Endothelial cell of umbilical vein (primary cell): ENCODE measurements around the gene ANKRD44. TPM values are rescaled to one million over a fixed set of nuclear protein-coding genes. Genes with fewer than 3 reads are reported as not detected.

Source experiments
- BruUV-seq: library from RNA; stranded (reverse); fragments of 400-500 nt; replicated peaks from 2 replicates; lab custom pipeline; 2021; lab: Mats Ljungman, UMichigan
- CTCF ChIA-PET: fragments of 300-600, 350-600 bp; sonication (Branson Sonifier 250); formaldehyde crosslinking; loops from one replicate; lab custom pipeline; 2021; ENCODE audit warnings: antibody characterized with exemption, inconsistent platforms; lab: Charles Lee
- POLR2A ChIA-PET: fragments of 300-600, 350-600 bp; sonication (Branson Sonifier 250); formaldehyde crosslinking; loops from one replicate; lab custom pipeline; 2021; ENCODE audit warnings: antibody characterized with exemption, inconsistent platforms; lab: Charles Lee
- DNase-seq: peaks from one replicate; pipeline ENCODE4 v3.0.0-alpha.2; 2011; ENCODE audit warnings: low read depth, low spot score
- FAIRE-seq: peaks from 2 replicates; lab custom pipeline; 2011; peaks lifted over from hg19 to GRCh38; lab: Jason Lieb, UNC
- H2AFZ ChIP-seq: 2 replicates; pipeline ENCODE4 v1.6.0; 2012; ENCODE audit warnings: low read depth, low read length, control low read depth, inconsistent platforms
- H3K27ac ChIP-seq: 2 replicates; pipeline ENCODE4 v1.5.1; 2011; ENCODE audit warnings: low read depth, mild to moderate bottlenecking, control low read depth, low read length, moderate library complexity; ENCODE audit not compliant: insufficient read depth
- H3K27me3 ChIP-seq, 2 experiments: 2 replicates each; pipeline versions ENCODE4 v1.6.0 to v1.6.1; 2011; ENCODE audit warnings: low read length in 2 of 2, mixed read lengths in 1 of 2; ENCODE audit not compliant: control insufficient read depth in 2 of 2, insufficient read depth in 2 of 2
- H3K36me3 ChIP-seq, 2 experiments: 2 replicates in 1 of 2; 3 replicates in 1 of 2; pipeline ENCODE4 v1.5.1; 2011; ENCODE audit warnings: low read length in 2 of 2, mild to moderate bottlenecking in 1 of 2, moderate library complexity in 1 of 2; ENCODE audit not compliant: control insufficient read depth in 2 of 2, insufficient read depth in 2 of 2; ENCODE audit errors: extremely low read depth in 1 of 2
- H3K4me1 ChIP-seq: 3 replicates; pipeline ENCODE4 v1.5.1; 2011; ENCODE audit warnings: mild to moderate bottlenecking, low read length; ENCODE audit not compliant: control insufficient read depth, insufficient read depth; ENCODE audit errors: extremely low read depth
- H3K4me2 ChIP-seq: 2 replicates; pipeline ENCODE4 v1.6.1; 2011; ENCODE audit warnings: low read length, control low read depth, mixed read lengths; ENCODE audit not compliant: insufficient read depth
- H3K4me3 ChIP-seq, 3 experiments: fragments of 200-600 bp in 1 of 3; sonication (generic), shearing (Covaris generic) in 1 of 3; replicated peaks in 1 of 3; 2 replicates each; pipeline ENCODE4 v1.5.1; 2011 to 2016; ENCODE audit warnings: control low read depth in 3 of 3, low read length in 3 of 3, mild to moderate bottlenecking in 2 of 3, inconsistent platforms in 1 of 3, low read depth in 1 of 3, moderate library complexity in 1 of 3; ENCODE audit not compliant: insufficient read depth in 1 of 3
- H3K79me2 ChIP-seq: 2 replicates; pipeline ENCODE4 v1.6.0; 2012; ENCODE audit warnings: low read length, inconsistent platforms; ENCODE audit not compliant: control insufficient read depth, insufficient read depth
- H3K9ac ChIP-seq: replicated peaks from 2 replicates; pipeline ENCODE3; 2011; ENCODE audit warnings: low read length, control low read depth; ENCODE audit not compliant: insufficient read depth; ENCODE audit errors: extremely low read depth
- H3K9me1 ChIP-seq: replicated peaks from 3 replicates; pipeline ENCODE4 v1.6.0; 2011; ENCODE audit warnings: mild to moderate bottlenecking, low read length; ENCODE audit not compliant: control insufficient read depth, insufficient read depth; ENCODE audit errors: extremely low read depth
- H3K9me3 ChIP-seq: replicated peaks from 2 replicates; pipeline ENCODE4 v1.5.1; 2012; ENCODE audit warnings: low read length, inconsistent platforms; ENCODE audit not compliant: control insufficient read depth, insufficient read depth
- H4K20me1 ChIP-seq: replicated peaks from 2 replicates; pipeline ENCODE3; 2011; ENCODE audit warnings: mild to moderate bottlenecking, low read length; ENCODE audit not compliant: control insufficient read depth, insufficient read depth; ENCODE audit errors: extremely low read depth
- EZH2 ChIP-seq: IDR thresholded peaks from 2 replicates; pipeline ENCODE4 v1.6.1; 2012; ENCODE audit warnings: borderline replicate concordance, low read depth, mild to moderate bottlenecking, moderate library complexity, low read length, inconsistent platforms; ENCODE audit not compliant: severe bottlenecking
- FOS ChIP-seq: IDR thresholded peaks from 2 replicates; pipeline ENCODE4 v1.6.1; 2011; ENCODE audit warnings: mild to moderate bottlenecking, low read length, moderate library complexity, borderline replicate concordance; ENCODE audit not compliant: insufficient read depth
- GATA2 ChIP-seq: IDR thresholded peaks from 2 replicates; pipeline ENCODE4 v1.7.0; 2011; ENCODE audit warnings: low read depth, mild to moderate bottlenecking, moderate library complexity, mixed read lengths, low read length; ENCODE audit not compliant: insufficient read length, insufficient read depth
- JUN ChIP-seq: IDR thresholded peaks from 2 replicates; pipeline ENCODE4 v1.6.1; 2011; ENCODE audit warnings: borderline replicate concordance, low read depth; ENCODE audit not compliant: insufficient read length, insufficient read depth
- MYC ChIP-seq: IDR thresholded peaks from one replicate; pipeline ENCODE4 v1.6.1; 2011; ENCODE audit warnings: mild to moderate bottlenecking, low read depth, low read length
- POLR2A ChIP-seq: IDR thresholded peaks from 2 replicates; pipeline ENCODE4 v1.6.1; 2012; ENCODE audit warnings: low read depth, mild to moderate bottlenecking, control low read depth, low read length
- POLR2AphosphoS5 ChIP-seq: IDR thresholded peaks from 2 replicates; pipeline ENCODE4 v1.6.1; 2012; ENCODE audit warnings: low read depth, mild to moderate bottlenecking, control low read depth, low read length, moderate library complexity; ENCODE audit not compliant: insufficient read depth
- dilution Hi-C: fragments of 300-500 bp; cut with MboI; formaldehyde crosslinking; loops from one replicate; pipeline ENCODE4 v1.15.0; 2019; ENCODE audit warnings: low sequenced_read_pairs; ENCODE audit not compliant: extremely low pct_ligation_motif_present
- intact Hi-C: fragments of 100-400 bp; cut with micrococcal nuclease; formaldehyde crosslinking; loops from one replicate; pipeline ENCODE4 v1.10.0; 2022
- polyA plus RNA-seq, 4 experiments: library from polyadenylated mRNA; depleted of rRNA in 3 of 4; stranded (reverse) in 3 of 4; unstranded in 1 of 4; fragments of >200 nt; gene quantifications; 2 replicates each; pipeline versions ENCODE4 v1.2.1 to v1.2.3, GENCODE V29; 2011 to 2012; ENCODE audit warnings: missing spikeins in 1 of 4
- total RNA-seq: library from RNA; stranded (reverse); gene quantifications from 2 replicates; pipeline ENCODE4 v1.2.3, GENCODE V29; 2021
- TF ChIP-seq, protein P1 (sequence below): IDR thresholded peaks from 2 replicates; pipeline ENCODE4 v1.6.1; 2011; ENCODE audit not compliant: insufficient read depth, insufficient read length
- TF ChIP-seq, protein P2 (sequence below), 2 donors: IDR thresholded peaks; 1 replicate in 1 of 2; 2 replicates in 1 of 2; pipeline ENCODE4 v1.5.1; 2011; ENCODE audit warnings: low read length in 2 of 2, mild to moderate bottlenecking in 2 of 2, moderate library complexity in 2 of 2, control low read depth in 1 of 2, inconsistent platforms in 1 of 2, low read depth in 1 of 2; ENCODE audit not compliant: insufficient read depth in 1 of 2; ENCODE audit errors: extremely low read depth in 1 of 2

ANKRD44 gene
- total and polyA plus RNA-seq, 2 donors (not counting 3 experiments of a cell fraction or from before 2014, with no cell fraction given): 3.4 to 6.1 TPM

DNA sequence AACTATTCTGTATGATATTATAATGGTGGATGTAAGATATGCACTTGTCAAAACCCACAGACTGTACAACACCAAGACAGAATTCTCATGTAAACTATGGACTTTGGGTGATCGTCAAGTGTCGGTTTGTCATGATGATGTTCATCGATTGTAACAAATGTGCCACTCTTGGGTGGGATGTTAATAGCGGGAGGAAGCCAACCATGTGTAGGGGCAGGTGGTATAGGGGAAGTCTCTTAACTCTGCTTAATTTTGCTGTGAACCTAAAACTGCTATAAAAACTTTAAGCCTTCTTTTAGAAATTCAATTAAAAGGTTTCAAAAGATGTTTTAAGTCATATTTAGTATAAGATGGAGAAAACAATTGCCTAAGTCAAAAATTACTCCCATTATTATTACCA, 139.0 kb downstream of the ANKRD44 start:
- H3K9me3 ChIP-seq: no peaks in the 10 kb centered on the region
- ChIA-PET POLR2A (no interaction called here), CTCF (interaction anchor here (1.1 to 6.5 kb wide), 3 partner anchors 36 to 65 kb away, joined by 3 to 267 read pairs (median 90); no protein-coding TSS in a partner anchor)
- no peaks in the 10 kb centered on the region for H3K79me2 ChIP-seq
- DNase-seq (no peak), FAIRE-seq (no peak)
- no peak overlapping the region for H3K4me2 ChIP-seq
- no peak overlapping the region for H2AFZ ChIP-seq
- H3K36me3 ChIP-seq: no peaks in the 10 kb centered on the region
- no TSS peak for BruUV-seq
- no peak for TF ChIP-seq GATA2
- no peak for TF ChIP-seq MYC
- no peak for TF ChIP-seq EZH2
- TF ChIP-seq, protein P1, sequence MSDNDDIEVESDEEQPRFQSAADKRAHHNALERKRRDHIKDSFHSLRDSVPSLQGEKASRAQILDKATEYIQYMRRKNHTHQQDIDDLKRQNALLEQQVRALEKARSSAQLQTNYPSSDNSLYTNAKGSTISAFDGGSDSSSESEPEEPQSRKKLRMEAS: no peak
- no peak for TF ChIP-seq JUN
- TF ChIP-seq FOS: no peak
- TF ChIP-seq, protein P2, sequence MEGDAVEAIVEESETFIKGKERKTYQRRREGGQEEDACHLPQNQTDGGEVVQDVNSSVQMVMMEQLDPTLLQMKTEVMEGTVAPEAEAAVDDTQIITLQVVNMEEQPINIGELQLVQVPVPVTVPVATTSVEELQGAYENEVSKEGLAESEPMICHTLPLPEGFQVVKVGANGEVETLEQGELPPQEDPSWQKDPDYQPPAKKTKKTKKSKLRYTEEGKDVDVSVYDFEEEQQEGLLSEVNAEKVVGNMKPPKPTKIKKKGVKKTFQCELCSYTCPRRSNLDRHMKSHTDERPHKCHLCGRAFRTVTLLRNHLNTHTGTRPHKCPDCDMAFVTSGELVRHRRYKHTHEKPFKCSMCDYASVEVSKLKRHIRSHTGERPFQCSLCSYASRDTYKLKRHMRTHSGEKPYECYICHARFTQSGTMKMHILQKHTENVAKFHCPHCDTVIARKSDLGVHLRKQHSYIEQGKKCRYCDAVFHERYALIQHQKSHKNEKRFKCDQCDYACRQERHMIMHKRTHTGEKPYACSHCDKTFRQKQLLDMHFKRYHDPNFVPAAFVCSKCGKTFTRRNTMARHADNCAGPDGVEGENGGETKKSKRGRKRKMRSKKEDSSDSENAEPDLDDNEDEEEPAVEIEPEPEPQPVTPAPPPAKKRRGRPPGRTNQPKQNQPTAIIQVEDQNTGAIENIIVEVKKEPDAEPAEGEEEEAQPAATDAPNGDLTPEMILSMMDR (IDR thresholded peaks at IDR 0.05; ENCODE audit: extremely low read depth in 1 of 2, insufficient read depth in 1 of 2, low read depth in 1 of 2, low read length in 2 of 2): no peak
- TF ChIP-seq POLR2AphosphoS5: no peak
- TF ChIP-seq POLR2A: no peak
- H4K20me1 ChIP-seq: no peaks in the 10 kb centered on the region
- H3K9ac ChIP-seq: no peak overlapping the region
- no peaks in the 10 kb centered on the region for H3K9me1 ChIP-seq
- H3K27me3 ChIP-seq: no peaks in the 10 kb centered on the region
- no peak overlapping the region for H3K4me3 ChIP-seq
- dilution Hi-C loops (no loop called here), intact Hi-C loops (no loop called here)
- no peak overlapping the region for H3K27ac ChIP-seq
- peaks cover 2% of the 10 kb centered on the region for H3K4me1 ChIP-seq
